HG02884 (cell line): ENCODE data around the gene TSPO2.

Experiments
- ATAC-seq: cut with Tn5 transposase; IDR thresholded peaks from one replicate; pipeline ENCODE4 v1.9.1; 2021; ENCODE audit warnings: mild to moderate bottlenecking, moderate library complexity; ENCODE audit not compliant: unreplicated experiment

TSPO2 gene

DNA sequence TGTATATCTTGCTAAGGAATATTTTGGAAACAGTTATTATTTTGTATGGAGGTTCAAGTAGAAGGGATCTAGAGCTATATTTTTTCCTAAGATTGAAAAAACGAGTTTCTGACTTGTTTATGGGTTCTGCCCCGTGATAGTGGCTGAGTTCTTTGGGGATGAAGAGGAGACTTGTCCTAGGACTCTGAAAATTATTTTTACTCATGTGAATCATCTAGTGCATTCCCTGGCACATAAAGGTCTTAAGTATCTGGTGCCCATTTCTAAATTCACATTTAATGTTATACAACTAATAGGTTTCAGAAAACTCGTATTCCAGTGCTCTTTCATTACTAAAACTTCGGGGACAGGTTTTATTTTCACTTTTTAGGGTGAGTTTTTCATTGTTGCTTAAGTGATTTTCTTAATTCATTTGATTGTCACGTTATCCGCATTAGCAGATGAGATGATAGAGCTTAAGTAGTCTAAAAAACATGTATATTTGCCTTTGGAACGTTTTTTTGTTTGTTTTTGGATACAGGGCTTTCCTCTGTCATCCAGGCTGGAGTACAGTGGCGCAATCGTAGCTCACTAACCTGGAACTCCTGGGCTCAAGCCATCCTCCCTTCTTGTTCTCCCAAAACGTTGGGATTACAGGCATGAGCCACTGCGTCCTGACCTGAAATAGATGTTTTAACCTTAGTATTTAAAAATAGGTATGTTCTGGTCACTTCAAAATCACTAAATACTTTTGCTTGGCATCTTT is 32.6 kb downstream of the TSPO2 start:
- ATAC-seq = no peak

DNA sequence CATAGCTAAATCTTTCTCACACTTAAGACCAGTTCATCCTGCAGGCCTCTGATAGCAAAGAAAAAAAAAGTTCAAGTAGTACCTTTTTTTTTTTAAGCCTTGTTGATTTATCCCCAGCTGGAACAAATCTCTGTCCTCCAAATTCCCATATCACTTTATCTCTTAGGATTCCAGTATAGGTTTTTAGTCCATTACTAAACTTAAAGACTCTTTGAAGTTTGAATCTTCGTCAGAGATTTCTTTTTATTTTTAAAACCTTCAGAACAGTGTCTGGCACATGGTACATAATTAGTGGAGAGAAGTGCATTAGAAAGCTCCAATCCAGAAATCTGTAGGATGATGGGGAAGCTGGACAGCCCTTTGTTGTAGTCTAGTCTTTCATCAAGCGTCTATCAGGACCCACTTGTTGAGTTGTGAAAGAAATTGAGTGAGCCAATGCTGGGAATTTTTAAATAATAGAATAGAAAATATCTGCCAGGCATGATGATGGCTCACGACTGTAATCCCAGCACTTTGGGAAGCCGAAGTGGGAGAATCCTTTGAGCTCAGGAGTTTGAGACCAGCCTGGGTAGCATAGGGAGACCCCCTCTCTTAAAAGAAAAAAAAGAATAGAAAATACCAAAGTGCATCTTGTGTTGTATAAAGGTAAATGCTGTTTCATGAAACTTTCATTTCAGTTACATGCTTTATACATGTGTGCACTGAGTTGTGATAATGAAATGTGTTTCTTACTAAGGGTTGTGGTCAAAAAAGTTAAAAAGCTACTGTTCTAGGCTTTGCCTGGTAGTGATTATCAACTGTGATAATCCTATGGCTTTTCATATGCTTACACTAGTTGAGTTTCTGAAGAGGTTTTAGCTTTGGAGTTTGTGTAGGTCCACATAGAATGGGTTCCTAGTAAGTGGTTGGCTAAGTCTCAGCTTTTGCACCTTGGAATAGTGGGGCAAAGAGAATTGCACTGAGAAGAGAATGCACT is 33.7 kb downstream of the TSPO2 start:
- ATAC-seq = no peak

DNA sequence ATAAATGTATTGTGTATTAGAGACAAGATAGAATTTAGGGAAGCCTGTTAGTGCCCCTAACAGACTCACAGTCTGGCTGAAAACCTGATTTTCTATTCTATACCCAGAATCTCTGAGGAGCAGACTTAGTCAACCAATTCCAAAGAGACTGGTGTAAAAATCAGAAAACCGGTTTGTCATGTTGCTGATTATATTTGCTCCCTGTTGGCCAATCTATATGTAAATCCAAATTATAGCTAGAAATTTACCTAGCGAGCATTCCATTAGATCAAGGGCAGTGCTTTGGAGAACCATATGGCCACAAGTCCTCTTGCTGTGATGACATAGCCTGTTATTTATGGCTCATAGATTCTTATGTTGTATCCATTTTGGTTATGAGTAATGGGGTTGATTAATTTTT is 35.3 kb downstream of the TSPO2 start:
- ATAC-seq = no peak

DNA sequence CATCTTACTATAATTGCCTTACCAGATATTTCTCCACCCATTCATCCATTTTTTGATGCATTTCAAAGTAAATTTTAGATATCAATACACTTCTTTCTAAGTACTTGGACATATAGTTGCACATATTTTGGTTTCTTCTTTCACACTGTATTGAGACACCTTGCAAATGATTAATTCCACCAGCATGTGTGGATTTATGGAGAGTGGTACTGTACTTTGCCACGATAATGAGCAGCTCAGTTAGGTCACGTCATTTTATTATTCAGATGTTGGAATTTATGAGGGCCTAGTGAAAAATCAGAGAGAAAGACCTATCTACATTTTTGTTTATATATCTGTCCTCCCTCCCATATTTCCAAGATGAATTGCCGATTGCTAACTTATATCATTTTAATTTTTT is 35.8 kb downstream of the TSPO2 start:
- ATAC-seq = no peak

DNA sequence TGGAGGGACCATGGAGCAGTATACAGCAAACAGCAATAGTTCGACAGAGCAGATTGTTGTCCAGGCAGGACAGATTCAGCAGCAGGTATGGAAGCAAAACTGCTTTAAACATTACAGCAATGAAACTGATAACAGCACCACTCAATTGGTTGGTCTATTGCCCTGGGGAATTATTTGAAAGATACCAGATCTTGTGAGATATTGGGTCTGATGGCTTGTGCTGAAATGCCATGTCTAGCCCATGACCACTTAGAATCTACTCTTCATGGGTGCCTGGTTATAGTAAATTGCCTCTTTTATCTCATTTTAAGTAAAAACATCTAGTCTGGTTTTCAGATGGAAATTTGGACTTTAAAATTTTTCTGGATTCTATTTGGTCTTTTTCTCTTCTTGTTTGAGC is 36.8 kb downstream of the TSPO2 start:
- no peak for ATAC-seq

DNA sequence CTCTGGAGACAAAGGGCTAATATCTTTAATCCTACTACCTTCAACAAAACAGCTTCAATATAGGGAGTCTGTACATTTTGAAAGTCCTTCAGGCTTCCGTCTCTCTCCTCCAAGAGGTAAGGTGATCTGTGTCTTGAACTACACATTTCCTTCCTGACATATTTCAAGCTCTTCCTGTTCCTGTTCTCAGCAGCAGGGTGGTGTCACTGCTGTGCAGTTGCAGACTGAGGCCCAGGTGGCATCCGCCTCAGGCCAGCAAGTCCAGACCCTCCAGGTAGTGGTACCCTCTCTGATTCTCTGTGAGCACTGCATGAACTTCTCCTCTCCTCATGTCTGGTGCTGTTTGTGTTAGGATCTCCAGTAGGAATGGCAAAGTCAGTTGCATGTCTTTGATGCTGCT is 38.4 kb downstream of the TSPO2 start:
- ATAC-seq = no peak

DNA sequence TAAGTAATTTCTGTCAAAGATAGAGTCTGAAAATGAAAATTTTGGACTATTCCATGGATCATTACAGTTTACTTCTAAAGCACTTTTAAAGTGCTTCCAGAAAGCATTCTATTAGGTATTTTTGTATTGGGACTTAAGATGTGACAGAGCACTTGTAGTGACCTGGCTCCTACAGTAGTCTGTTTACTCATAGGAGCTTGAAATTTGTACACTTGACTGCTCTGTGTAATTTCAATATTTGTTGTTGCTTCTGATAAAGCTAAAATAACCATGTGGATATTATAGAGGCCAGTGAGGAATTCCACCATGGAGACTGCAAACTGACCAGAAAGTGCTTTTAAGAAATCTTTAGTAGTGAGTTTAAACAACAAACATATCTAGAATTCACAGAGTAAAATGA is 40.8 kb downstream of the TSPO2 start:
- no peak for ATAC-seq

DNA sequence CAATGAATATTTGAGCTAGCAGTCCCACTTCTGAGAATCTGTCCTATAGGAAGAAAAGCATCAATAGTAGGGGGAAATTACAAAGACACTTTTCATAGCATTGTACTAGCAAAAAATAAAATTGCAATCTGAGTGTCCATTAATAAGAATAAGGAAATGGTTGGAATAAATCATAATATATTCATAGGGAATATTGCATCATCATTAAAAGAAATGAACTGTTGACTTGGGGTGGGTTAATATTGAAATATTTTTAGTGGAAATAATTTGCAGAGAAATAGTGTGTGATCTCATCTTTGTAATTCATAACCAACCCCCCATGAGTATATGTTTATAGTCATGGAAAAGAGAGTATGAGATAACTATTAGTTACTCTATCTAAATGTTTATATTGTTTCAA is 42.9 kb downstream of the TSPO2 start:
- ATAC-seq = no peak

DNA sequence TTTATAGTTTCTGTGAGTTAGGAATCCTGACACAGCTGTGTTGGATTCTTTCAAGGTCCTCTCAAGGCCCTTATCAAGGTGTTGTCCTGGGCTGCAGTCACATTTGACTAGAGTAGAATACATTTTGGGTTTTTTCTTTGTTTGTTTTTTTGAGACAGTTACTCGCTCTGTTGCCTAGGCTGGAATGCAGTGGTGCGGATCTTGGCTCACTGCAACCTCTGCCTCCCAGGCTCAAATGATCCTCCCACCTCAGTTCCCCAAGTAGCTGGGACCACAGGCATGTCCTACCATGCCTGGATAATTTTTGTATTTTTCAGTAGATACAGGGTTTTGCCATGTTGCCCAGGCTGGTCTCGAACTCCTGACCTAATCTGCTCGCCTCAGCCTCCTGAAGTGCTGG is 46.2 kb downstream of the TSPO2 start:
- ATAC-seq = no peak

DNA sequence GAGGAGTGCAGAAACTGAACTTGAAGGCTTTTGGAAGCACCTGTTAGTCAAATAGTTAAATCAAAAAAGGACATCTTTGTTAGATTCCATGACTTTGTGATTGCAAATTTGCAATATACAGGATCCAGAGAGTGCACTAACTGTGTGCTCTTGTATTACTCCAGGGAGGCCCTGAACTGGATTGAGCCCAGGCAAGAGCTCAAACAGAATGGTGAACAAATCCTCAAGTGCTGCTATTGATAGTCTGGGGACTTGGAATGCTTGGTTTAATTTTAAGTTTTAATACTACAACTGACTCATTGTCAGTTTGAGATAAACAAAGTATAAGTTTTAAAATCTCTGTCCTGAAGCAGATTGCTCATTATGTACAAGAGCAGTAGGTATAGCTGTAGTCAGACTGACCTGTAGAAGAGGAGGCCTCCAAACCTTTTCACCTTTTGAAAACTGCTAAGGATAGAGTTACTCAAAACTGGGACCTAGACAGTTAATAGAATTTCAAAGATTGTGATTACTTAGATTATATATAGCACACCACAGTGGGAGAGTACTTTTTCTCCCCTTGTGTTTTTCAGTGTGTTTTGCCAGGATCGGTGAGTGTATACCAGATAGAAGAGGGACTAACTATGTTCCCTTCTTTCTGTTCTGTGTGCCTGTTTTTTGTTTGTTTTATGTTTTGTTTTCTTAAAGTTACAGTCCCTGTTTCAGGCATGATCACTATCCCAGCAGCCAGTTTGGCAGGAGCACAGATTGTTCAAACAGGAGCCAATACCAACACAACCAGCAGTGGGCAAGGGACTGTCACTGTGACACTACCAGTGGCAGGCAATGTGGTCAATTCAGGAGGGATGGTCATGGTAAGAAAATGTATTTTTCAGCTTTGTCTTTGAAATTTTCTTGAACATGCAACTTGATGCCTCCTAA is 48.8 kb downstream of the TSPO2 start:
- no peak for ATAC-seq

DNA sequence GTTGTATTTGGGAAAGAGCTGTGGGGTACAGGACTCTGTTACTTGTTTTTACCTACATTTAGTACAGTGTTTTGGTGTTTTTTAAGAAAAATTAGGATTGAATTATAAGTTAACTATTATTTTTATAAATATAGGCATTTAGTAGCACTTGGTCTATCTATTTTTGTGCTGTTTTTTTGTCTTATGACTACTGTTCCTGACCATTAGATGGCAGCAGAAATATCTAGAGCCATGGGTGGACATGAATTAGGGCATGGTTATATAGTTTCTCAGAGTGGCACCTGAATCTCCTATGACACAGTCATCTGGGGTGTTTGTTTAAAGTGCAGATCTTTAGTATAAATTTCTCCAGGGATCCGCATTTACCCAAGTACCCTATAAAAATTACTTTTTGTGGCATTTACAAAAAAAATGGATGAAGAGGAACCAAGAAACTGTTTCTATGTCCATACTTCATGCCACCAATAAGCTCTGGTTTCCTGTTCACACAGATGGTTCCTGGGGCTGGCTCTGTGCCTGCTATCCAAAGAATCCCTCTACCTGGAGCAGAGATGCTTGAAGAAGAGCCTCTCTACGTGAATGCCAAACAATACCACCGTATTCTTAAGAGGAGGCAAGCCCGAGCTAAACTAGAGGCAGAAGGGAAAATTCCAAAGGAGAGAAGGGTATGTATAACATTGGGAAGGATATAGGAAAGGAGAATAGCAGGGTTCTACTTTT is 50.3 kb downstream of the TSPO2 start:
- no peak for ATAC-seq

DNA sequence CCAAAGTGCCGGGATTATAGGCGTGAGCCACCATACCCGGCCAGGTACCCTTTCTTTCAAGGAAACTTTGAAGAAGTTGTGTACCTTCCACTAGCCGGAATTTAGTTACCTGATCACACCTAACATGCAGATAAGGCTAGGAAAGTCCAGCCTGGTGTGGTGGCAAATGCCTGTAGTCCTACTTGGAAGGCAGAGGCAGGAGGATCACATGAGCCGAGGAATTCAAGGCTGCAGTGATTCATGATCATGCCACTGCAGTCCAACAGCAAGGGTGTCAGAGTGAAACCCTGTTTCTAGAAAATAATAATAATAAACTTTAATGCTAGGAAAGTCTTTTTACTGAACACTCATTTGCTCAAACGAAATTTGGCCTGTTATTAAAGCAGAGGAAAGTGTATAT is 51.5 kb downstream of the TSPO2 start:
- no peak for ATAC-seq
